ENCODE measurements around the gene CSNK1D.

CSNK1D gene

GRCh38 chr17:82292251-82293154 lies 19.0 kb upstream of the CSNK1D start:
- DNase-seq, result peak; percentile 100

DNA sequence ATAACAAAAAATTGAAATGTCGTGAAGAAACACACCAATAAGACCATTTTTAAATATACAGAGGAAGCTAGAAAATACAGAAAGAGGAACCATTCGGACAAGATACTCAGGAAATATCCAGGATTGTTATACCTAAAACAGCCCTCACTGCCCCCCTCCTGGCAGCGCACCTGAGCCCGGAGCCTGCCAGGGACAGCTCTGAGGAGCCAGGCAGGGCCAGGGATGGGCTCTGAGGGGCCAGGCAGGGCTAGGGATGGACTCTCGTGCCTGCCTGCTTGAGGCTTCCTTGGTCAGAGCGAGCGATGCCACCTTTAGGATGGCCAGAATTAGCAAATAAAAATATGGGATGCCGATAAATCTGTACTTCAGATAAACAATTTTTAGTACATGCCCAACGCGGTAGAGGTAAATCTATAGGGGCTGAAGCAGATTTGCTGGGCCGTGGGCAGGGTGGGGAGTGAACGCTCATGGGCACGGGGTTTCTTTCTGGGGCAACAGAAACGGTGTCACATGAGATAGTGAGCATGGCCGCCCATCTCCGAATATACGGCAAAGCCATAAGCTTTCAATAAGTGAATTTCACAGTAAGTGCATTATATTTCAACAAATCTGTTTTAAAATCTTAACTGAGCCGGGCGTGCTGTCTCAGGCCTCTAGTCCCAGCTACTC lies 18.2 kb upstream of the CSNK1D start:
- DNase-seq, result no peak

DNA sequence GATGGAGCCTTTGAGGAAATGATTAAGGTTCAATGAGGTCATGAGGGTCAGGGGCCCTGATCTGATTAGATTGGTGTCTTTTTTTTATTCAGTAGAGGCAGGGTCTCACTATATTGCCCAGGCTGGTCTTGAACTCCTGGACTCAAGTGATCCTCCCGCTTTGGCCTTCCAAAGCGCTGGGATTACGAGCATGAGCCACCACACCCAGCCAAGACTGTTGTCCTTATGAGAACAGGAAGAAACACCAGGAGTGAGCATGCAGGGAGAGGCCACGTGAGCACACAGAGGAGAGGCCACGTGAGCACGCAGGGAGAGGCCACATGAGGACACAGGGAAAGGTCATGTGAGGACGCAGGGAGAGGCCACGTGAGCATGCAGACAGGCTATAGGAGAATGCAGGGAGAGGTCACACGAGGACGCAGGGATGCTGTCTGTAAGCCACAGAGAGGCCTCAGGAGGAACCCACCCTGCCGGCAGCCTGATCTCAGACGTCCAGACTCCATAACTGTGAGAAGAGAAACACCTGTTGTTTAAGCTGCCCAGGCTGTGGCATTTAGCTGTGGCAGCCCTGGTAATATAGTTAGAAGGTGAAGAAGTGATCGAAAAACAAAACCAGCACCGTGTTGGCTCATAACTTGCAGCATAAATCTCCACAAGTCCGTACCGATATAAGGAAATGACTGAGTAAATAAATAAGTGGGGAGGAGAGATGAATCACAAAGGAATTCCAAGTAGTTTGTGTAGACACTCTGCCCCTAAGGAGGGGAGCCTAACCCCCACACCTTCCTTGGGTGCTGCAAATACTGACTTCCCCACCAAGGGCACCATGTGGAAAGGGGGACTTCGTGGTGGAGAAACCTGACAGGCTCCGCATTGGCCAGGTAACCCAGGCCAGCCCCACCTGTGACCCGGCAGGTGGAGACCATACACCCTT lies 14.6 kb upstream of the CSNK1D start:
- peak; percentile 100 for DNase-seq

GRCh38 chr17:82287013-82287867 lies 13.7 kb upstream of the CSNK1D start:
- DNase-seq, result no peak

DNA sequence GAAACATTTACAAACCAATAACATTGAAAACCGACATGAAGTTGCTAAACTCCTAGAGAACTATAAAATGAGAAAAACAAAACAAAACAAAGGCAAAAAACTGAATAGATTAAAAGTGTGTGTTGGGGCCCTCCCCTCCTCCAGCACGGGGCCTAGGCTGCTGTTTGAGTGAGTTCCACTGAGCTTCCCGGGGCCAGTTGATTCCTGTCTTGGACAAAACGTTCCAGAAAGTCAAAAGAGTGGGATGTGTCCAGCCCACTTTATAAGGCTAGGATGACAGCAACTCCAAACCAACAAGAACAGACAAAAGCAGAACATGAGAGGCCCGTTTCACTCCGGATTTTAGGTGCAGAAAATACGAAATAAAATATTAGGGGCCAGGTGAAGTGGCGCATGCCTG lies 11.6 kb upstream of the CSNK1D start:
- DNase-seq, result no peak

- peak; percentile 43 for DNase-seq
Observed at GRCh38 chr17:82283208-82283749, 9.8 kb upstream of the CSNK1D start.

DNA sequence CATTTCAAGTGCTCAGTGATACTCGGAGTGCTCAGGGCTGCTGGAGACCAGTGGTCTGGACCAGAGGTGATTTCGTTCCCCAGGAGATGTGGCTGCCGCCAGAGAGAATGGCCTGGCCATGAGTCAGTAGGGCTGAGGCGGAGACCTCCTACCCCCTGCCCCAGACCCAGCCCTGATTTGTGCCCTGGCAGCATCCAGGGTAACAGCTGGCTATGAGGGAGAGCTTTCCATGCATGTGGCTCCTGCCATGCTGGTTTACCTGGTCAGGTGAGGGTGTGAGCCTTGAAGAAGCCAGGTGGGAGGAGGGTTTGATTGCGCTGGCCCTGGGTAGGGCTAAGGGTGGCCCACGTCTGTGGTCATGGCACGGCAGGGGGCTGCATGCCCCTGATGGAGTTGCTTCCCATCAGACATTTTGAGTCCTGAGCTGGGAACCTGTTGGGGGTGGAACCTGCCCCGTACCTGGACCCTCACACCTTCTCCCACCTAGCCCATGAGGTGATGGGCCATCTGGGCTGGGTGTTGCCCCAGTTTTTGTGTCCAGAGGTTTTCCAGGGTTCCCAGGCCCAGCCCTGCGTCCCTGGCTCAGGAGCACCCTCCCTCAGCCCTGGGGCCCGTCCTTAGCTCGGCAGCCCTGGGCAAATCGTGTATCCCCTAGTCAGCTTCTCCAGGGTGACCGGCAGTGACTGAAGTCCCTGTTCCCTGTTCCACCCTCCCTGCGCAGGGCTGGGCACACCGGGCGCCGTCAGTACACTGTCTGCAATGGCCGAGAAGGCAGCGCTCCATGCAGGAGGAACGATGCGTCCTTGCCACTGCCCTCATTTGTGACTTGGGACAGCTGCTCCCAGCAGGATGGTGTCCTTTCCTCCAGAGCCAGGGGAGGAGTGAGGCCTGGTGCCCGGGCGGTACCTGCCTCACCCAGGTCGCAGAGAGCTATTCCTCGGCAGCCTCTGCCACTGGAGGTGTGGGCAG lies 9.0 kb upstream of the CSNK1D start:
- DNase-seq, result no peak

DNA sequence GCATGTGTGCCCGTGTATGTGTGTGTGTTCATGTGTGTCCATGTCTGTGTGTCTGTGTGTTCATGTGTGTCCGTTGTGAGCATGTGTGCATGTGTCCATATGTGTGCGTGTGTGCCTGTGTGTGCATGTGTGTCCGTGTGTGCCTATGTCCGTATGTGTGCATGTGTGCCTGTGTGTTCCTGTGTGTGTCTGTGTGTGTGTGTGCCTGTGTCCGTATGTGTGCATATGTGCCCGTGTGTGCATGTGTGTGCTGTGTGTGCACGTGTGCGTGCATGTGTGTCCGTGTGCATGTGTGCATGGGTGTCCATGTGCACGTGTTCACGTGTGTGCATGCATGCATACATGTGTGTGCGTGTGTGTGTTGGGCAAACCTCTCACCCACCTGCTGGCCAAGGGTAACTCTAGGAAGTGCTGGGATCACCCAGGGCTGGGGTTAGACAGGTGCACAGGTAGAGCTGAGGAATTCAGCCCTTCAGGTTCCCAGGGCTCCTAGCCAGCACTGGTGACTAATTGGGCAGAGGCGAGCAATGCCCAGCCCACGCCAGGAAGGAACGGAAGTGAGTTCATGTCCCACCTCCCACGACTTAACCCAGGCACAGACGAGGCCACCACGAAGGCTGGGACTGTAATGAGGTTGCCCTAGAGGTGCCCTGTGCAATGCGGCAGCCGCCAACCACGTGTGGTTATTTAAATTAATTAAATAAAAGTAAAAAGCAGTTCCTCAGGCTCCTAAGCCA lies 8.2 kb upstream of the CSNK1D start:
- no peak for DNase-seq

GRCh38 chr17:82281076-82281475 lies 7.6 kb upstream of the CSNK1D start:
- no peak for DNase-seq

- DNase-seq, result no peak
Observed at GRCh38 chr17:82280537-82280936, 7.0 kb upstream of the CSNK1D start.

GRCh38 chr17:82278786-82279391 lies 5.4 kb upstream of the CSNK1D start:
- DNase-seq, result peak; percentile 24

DNA sequence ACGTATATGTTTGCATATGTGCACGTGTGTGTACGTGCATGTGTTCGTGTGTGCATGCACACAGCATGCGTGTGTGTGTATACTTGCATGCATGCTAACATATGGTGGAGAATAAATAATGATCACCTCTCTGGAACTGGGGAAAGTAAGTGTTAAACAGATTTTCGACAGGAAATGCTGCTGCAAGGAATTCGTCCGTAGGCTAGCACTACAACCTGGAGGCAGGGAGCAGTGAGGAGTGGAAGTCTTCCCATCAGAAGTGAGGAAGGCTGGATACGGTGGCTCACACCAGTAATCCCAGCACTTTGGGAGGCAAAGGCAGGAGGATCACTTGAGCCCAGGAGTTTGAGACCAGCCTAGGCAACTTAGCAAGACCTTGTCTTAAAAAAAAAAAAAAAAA lies 4.8 kb upstream of the CSNK1D start:
- DNase-seq, result no peak

GRCh38 chr17:82277851-82278250 lies 4.4 kb upstream of the CSNK1D start:
- DNase-seq, result no peak

- DNase-seq, result no peak
Observed at GRCh38 chr17:82276938-82277337, 3.4 kb upstream of the CSNK1D start.

- no peak for DNase-seq
Observed at GRCh38 chr17:82275326-82275725, 1.8 kb upstream of the CSNK1D start.

DNA sequence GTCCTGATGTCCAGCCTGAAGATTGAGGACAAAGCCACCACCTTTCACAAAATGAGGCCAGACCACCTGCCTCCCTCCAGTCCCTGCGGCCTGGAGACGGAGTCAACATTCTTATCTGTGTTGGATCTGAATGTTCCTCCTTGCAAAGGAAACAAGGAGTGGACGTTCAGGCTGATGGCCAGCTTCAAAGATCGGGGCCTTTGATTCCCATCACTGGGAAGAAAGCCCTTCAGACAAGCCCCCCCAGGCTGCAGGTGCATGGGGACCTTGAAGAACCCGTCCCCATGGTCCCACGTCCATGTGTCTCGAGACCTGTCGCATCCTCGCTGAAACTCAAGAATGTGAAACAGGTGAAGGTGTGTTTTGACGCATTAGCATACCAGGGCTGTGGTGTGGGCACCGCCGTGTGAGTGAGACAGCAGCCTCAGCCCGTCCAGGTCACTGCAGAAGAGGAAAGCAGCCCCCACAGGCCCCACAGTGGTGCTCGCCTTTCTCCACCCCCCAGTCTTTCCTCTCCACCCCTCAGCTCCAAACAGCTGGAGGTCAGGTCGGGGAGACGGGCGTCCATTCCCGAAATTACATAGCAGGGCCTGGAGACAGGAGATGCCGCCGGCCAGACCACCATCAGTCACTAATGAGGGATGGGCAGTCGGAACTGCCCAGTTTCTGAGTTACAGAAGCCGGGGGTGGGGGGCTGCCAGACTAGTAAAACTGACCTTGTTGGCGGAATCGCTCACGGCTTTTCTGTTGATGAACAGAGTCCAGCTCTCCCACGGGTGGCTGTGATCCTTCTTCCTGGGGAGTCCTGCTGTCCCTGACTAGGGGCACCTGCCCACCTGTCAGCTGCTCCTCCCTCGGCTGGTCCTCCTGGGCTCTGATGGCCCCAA lies 877 bp upstream of the CSNK1D start:
- no peak for DNase-seq

GRCh38 chr17:82272495-82273326 lies 789 bp downstream of the CSNK1D start:
- DNase-seq, result peak; percentile 57

Data from NCI-H774 (cell line).